DMS114 treated with DMSO at 0.1 percent for 48 hours (cell line): ENCODE data around the gene COPS9.

ENCODE experiments used
- DNase-seq: peaks from one replicate; lab custom pipeline; 2025; ENCODE audit not compliant: unreplicated experiment; lab: John Stamatoyannopoulos, UW

COPS9 gene

GRCh38 chr2:240136013-240136670 is at the start of gene COPS9:
COPS9 (minus strand) TSS chr2:240136305; CDS start chr2:240136284, 21 bp downstream.
- DNase-seq = peak; percentile 69

DNA sequence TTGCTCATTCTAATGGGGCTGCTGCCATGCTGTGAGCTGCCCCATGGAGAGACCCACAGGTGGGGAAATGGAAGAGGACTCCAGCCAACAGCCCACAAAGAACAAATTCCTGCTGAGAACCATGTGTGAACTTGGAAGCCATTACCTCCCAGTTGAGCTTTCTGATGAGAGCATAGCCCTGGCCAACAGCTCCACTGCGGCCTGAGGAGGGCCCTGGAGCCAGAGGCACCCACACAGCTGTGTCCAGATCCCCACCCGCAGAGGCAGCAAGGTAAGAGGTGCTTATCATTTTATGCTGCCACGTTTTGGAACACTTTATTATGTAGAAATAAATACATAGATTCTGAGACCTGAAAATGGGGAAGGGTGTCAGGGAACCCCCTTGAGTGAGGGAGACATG is 48.6 kb upstream of the COPS9 start:
- no peak for DNase-seq

DNA sequence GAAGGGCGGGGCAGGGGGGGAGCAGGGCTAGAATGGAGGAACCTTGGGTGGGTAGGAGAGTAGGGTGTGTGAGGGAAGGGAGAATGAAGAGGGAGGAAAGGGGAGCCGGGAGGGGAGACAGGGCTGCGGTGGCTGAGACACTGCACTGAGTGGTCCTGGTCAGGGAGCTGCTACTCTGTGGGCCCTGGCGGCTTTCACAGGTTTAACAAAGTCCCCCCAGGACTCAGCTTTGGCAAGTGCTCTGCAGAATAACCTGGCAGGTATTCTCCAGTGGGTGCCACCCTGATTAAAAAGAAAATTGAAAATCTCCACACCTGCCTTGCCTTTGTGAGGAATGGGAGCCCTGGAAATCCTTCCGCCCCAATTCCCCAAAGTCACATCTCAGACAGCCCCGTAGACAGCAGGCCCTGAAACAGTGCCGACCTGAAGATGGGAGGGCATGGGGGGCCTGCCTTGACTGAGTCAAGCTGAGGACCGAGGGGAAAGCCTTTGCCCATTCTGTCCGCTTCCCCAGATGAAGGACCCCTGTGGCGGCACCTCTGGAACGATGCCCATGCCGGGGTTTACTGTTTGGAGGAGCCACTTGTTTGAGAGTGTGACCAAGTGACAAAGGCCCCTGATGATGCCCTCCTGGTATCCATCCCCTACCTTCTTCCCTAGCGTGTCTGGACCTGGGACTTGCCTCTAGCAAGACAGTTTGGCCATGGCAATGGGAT is 47.9 kb upstream of the COPS9 start:
- DNase-seq = no peak

GRCh38 chr2:240183006-240183874 is 47.1 kb upstream of the COPS9 start:
- DNase-seq = no peak

GRCh38 chr2:240182476-240182875 is 46.4 kb upstream of the COPS9 start:
- DNase-seq = no peak

DNA sequence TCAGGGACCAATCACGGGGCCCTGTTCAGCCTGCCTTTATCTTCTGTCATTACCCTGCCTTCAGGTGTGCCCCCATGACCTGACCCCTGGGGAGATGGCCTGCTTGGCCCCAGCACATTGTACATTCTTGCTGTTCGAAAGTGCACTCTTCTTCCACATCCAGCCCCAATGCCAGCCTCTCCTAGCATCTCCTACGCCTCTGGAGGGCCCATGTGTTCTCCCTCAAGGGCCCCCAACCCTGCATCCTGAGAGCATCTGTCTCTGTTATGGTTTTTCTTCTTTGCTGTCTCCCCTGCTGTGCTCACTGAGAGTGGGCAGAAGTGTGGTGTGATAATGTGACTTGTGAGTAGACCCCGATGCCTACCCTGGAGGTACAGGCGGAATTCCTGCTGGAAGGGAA is 45.9 kb upstream of the COPS9 start:
- no peak for DNase-seq

DNA sequence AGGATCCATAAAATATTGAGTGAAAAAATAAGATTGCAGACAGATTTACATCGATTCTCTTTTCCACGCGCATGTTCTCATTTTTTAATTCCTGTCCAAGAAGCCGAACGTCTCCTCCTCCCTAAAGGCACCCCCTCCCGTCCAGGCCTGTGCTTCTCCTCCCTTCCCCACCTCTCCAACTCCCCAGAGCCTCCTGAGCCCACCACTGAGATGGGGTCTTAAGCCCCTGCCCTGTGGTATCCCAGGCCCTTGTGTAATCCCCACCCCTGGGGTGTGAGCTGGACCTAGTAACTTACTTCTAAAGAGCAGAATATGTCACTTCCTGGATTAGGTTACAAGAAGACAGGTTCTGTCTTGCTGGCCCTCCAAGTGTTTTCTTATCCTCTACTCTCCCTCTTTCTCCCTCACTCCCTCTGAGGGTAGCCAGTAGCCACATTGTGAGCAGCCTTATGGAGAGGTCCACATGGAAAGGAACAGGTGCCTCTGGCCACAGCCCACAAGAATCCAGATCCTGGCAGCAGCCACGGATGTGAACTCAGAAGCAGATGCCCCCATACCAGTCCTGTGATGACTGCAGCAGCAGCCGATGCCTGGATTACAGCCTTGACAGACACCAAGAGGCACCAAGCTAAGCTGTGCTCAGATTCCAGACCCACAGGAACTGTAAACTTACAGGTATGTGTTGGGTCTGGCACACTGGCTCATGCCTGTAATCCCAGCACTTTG is 44.0 kb upstream of the COPS9 start:
- no peak for DNase-seq

GRCh38 chr2:240179186-240179815 is 43.2 kb upstream of the COPS9 start:
- no peak for DNase-seq

DNA sequence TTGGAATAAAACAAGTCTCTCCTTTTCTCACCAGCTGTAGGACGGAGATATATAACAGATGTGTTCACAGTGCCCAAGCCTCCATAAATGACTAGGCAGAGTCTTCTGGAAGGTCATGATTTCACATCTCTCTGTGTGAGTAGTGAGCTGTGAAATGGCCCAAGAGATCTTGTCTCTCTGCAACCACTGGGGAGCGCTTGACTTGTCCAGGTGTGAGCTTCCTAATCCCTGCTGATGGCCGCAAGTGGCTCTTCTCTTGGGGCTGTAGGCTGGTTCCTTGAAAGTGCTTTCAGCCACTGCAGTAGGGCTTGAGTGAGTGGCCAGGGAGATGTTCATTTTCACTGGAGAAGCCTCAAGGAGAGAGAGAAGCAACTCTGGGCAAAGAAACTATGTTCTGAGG is 42.5 kb upstream of the COPS9 start:
- no peak for DNase-seq

DNA sequence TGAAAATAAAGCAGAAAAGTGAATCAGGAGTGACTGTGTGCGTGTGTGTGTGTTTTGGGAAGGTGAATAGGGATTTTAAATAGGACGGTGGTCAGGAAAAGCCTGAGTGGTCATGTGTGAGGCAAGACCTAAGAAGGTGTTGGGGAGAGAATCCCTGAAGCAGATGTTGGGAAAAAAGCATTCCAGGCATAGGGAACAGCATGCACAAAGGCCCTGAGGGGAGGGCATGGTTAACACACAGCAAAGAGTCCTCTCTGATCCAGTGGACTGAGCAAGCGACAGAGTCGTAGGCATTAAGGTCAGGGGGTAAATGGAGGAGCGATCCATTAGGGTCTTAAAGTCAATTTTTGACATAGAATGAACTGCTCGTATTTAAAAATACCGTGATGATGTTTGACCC is 38.4 kb upstream of the COPS9 start:
- no peak for DNase-seq

DNA sequence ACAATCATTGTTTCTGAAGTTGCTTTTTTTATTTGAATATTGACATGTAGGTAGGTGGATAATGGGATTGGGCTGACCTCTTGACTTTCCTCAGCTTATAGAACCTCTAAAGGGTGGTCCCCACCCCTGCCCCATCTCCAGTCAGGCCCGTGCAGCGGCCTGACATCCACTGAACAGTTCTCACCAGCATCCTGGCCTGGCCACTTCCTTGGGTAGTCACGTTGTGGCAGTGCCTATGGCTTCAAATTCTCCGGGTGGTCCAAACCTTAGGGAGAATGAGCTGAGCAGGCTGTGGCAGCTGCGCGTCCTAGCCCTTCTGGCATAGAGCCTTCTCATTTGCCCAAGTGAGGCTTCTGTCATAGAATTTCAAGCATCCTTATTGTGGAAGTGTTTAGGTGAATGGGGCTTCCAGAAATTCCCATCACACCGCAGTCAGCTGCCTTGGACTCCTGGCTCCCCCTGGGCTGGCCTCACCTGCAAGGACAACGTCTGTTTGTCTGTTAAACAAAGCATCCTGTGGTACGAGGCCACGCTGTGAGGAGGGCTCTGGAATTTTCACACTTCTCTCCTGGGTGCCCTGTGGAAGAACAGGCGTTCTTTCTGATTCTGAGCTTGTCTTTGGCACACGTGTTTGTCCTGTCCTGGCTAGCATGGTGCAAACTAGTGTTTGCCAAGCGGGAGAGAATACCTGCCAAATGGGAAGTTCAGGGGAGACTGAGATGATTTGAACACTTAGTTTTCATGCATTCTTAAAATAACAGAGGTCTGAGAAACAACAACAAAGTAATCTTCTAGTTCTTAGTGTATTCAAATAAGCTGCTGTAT is 36.2 kb upstream of the COPS9 start:
- DNase-seq = no peak

DNA sequence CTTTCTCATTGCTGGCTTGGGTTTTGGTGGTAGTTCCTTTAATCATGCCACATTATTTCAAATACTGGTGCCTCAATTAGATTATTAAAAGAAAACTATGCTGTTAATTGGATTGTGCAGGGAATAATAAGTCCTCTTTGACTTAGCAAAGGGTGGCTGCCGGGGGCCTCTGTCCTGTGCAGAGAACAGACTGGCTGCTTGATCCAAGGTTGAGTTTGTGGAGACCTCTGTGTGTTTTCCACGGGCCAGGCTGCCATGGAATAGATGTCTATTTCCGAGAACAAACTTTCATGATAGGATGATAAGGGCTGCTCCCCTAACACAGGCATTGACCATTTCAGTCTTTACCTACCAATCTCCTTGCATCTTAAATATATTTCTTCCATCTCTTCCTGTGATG is 34.8 kb upstream of the COPS9 start:
- DNase-seq = no peak

DNA sequence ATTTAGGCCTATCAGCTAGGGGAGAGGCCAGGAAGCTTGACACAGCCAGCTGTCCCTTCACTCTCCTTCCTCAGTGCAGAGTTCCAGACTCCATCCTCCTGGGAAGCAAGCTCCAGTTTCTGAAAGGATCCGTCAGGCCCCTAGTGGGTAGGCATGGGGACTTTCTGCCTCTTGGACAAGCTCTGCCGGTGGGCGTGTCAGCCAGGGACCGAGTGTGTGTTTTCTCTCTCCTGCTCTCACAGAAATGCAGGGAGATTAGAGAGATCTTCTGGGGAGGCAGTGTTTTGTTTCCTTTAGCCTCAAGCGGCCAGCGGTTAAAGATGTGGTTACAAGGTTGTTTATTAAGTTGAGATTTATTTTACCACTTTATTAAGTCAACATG is 34.2 kb upstream of the COPS9 start:
- DNase-seq = no peak

GRCh38 chr2:240169486-240170353 is 33.6 kb upstream of the COPS9 start:
- DNase-seq = no peak

DNA sequence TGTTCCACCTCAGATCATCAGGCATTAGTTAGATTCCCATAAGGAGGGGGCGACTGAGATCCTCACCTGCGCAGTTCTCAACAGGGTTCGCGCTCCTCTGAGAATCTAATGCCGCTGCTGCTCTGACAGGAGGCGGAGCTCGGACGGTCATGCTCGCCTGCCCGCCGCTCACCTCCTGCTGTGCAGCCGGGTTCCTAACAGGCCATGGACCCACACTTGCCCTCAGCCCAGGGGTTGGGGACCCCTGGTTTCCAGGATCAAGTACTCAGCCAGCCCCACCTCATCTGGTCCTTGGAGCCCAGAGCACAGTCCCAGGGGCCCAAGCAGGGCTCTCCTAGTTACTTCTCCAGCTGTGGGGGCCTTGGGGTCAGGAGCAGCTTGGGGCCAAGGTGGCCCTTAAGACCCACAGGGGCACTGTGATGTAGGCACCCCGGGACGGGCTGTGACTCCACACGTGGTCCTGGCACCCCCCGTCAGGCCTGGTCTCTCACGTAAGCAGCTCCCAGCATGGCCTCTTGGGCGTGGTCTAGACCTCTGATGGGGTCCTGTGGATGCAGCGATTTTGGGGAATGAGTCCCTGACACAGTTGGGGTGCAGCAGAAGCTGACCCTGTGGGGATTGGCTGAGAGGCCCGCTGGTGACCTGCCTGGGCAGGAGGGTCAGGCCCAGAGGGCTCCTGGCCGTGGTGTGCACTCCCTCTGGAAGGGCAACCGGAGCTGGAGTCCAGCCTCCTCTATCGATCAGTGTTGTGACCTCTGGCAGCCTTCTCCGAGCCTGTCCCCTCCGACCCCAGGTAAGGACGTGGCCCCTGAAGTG is 32.6 kb upstream of the COPS9 start:
- no peak for DNase-seq

- no peak for DNase-seq
Measured at GRCh38 chr2:240168041-240168440, 31.9 kb upstream of the COPS9 start.

- DNase-seq = no peak
Measured at GRCh38 chr2:240167588-240167880, 31.4 kb upstream of the COPS9 start.
